Left renal cortex interstitium (tissue), 4 donors: ENCODE results near the gene BRD3OS. TPM values are rescaled to one million over a fixed set of nuclear protein-coding genes. Genes with fewer than 3 reads are reported as not detected.

Experiments used
- DNase-seq, 4 donors: peaks; one replicate each; pipeline ENCODE4 v3.0.0-alpha.2; 2013; ENCODE audit warnings: low read depth in 4 of 4, low spot score in 2 of 4, missing footprints in 1 of 4
- polyA plus RNA-seq, 4 donors: library from polyadenylated mRNA; unstranded; fragments of 120-200 nt; gene quantifications; one replicate each; pipeline ENCODE4 v1.2.1, GENCODE V29; 2013; ENCODE audit not compliant: insufficient read length in 4 of 4

Gene BRD3OS
- polyA plus RNA-seq, 4 donors = 21.6 to 26.1 (median 22.7) TPM

DNA sequence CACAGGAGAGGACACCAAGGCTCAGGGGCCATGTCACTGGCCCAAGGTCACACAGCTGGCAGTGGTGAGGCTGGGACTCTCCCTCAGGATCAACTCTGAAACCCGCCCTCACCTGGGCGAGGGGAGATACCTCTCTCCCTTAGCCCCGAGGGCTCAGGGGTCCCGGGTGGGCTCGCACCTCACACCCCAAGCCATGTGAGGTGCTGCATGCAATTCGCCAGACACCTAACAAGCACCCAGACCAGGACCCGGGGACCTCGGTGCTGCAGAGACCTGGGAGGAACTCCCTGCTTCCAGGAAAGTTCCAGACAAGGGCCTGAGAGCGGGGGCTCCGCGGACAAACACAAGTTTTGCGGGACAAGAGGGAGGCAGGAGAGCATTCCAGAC lies 23.3 kb downstream of the BRD3OS start:
- no peak for DNase-seq

DNA sequence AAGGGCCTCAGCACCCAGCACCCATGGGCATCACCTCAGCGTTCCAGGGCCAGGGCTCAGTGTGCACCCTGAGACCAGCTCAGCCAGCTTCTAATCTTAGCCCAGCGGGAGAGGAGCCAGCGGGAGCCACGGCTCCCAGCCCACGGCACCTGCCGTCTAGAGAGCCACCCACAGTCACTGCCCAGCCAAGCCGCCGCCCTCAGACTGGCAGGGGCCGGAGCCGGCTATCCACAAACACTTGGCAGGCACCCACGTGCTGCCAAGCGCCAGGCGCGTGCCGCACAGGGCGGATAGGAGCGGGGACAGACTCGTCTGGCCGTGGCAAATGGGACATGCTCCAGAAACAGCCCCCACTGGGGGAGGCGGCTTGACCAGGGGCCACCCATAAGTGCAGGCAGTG lies 24.0 kb downstream of the BRD3OS start:
- DNase-seq = no peak

DNA sequence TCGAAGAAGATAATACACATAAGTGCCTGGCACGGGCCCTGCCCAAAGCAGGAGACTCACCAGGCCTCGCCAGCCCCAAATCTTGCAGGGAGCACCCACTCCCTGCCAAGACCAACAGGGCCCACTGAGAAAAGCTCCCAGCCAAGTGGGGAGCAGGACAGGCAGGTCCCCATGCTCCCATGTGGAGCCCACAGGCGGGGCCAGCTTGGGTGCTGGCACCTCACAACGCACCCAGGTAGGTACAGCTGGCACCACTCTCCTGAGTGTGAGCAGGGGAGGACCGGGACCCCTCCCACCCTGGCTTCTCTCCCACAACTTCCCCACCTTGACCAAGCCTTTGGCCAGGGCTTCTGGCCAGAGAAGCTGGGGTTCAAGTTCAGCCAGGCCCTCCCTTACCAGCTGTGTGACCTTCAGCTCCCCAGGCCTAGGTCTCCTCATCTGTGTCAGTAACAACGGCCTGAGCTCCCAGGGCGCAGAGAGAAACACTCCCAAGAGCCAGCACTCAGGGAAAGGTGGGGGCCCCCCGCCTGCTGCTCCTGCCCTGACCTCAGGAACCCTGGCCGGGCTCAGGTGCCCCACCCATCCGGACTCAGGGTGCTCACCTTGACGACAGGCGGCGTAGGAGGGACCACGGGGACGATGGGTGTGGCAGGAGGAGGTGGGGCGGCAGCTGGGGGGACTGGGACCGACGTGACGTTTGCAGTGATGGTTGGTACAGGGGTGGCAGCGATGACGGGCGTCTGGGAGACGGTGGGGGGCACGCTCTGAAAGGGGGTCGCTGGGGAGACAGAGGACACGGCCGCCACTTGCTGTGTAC lies 24.7 kb downstream of the BRD3OS start:
- DNase-seq = no peak

DNA sequence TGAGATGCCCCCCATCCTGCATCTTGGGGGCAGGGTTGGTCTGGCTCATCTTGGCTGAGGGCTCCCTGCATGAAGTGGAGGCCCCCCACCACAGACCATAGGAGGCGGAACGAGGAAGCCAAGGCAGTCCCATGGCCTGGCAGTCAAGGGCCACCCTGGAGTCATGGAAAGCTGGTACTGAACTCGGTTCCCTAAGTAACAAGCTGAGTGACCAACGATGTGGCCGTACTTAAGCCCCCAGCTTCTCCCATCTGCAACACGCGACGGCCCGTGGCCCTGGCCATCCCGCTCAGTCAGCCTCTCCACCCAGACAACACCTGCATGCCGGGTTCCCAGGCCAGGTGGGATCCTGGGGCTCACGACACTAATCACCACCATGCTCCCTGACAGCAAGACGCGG lies 25.4 kb downstream of the BRD3OS start:
- no peak for DNase-seq

DNA sequence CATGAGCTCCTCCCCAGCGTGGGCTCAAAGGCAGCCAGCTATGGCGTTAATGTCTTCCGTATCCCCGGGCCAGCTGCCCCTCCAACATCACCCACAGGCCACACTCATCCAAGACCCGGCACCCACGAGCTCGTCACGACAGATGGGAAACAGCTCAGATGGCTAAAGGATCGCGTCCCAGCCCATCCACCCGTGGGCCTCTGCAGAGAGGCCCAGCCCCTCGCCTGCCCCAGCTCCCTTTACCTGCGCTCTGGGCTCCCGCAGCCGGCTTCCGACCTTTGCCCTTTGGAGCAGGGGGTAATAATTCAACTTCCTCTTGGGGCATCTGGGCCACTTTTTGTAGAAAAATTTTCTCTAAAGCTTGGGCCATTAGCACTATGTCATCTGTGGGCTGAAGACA lies 26.0 kb downstream of the BRD3OS start:
- DNase-seq = no peak

DNA sequence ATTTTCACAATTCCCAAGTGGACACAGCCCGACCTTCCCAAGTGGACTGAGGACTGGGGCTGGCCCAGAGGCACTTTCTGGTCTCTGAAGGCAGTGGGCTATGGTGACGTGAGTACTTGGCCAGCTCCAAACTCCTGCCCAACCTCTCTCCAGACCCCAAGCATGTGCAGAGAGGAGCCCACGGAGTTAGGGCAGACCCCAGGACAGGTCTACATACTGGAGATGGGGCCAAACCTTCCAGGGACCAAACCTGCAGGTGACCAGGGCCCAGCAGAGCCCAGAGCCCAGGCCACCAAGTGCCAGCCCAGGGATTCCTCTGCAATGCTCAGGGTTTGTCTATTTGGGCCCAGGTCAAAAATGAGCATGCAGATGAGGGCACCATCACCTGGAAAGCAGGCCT lies 27.2 kb downstream of the BRD3OS start:
- DNase-seq = no peak

DNA sequence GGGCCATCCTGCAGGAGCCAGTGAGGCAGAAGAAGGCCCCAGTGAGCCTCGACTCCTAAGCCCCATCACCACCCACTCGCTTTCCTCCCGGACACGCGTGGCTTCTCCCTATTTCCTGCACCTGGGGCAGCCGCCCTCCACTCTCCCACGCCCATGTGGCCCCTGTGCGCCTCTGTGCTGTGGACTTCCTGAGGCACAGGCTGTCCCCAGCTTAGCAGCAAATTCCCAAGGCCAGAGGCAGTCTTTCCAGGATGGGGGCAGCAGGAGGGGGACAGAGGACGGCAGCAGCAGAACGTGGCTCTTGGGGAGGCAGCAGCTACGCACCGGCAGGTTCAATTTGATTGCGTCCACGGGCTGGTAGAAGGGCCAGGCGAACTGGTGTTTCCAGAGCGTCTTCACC lies 27.7 kb downstream of the BRD3OS start:
- no peak for DNase-seq

DNA sequence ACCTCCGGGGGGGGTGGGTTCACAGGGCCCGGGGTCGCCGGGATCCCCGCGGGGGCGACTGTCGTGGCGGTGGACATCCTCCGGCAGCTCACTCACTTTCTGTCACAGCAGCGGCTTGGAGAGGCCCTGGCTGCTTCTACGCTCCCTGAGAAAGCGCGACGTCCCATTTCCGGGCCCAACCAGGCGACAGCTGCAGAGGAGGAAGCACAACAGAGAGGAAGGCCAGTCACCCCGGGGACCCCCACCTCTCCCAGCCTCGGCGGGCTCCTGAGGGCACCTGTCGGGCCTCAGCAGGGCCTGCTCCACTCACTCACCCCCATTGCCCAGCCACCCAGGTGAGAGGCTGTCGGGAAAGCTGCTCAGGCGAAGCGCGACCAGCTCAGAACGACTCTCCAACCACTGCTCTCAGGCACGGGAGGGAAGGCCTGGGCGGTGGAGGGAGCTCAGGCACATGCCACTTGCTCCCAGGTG lies 28.2 kb downstream of the BRD3OS start:
- DNase-seq = no peak

DNA sequence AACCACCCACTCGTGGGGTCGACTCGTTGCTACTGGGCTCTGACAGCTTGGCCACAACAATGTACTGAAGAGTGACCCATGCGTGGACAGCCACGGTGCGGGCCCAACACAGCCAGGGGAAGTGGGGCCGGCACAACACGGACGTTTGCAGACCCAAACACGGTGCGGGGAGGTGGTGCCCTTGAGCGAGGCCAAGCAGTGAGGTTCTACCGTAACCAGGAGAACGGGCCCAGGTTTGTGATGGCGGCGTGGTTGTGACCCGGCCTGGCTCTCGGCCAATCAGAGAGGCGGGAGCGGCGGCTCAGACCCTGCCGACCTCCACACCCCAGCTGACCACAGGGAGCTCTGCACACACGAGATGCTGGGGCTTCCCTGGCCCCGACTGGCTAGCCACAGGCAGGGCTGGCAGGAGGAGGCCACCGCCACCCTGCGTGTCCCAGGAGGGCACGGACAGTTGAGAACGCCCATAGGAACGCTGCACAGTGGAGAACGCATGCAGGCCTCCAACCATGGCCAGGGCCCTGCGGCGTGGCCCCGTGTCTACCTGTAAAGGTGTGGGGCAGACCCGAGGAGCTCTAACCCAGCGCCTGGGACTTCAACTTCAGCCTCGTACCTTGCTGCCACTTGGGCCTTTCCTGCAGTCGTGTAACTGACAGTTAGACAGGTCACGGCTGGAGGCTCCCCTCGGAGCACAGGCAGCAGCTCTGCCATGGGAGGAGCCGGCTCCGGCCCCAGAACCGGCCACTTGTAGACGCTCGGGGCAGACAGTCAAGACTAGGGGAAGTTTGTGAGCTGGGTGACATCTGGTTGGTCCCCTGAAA lies 28.9 kb downstream of the BRD3OS start:
- DNase-seq = no peak

DNA sequence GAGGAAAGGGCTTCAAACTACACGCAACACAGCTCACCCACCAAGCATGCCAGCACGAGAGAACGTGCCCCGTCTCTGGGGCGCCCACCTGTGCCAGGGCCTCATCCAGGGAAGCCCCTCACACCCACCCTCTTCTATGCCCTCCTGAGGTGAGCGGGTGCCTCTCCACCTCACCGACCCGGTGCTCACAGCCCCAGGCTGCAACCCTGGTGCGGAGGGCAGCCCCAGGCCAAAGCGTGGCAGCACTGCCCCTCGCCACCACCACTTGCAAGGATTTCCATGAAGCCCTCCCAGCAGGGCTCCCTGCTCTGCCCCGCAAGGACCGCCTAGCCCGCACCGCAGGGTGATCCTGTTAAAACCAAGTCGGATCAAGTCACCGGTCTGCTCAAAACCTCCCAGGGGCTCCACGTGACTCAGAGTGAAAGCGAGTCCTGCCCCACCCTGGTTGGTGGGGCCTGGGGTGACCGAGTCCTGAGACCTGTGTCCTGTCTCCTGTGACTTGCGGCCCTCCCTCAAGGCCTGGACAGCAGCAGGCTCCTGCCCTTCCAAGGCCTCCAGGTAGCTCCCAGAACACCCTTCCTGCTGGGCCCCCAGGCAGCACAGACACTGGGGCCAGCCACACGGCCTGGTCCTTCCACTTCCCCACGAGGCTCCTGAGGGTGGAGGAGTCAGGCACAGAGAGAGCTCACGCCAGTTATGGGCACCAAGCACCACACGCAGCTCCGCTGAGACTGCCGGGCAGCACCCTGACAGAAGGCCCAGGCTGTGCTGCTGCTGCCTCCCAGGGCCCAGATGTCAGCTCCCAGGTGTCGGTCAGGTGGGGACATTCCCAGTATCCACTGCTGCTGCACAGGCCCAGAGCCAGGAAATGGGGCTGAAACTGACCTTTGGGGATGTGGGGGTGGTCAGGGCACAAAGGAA lies 29.9 kb downstream of the BRD3OS start:
- DNase-seq = no peak

DNA sequence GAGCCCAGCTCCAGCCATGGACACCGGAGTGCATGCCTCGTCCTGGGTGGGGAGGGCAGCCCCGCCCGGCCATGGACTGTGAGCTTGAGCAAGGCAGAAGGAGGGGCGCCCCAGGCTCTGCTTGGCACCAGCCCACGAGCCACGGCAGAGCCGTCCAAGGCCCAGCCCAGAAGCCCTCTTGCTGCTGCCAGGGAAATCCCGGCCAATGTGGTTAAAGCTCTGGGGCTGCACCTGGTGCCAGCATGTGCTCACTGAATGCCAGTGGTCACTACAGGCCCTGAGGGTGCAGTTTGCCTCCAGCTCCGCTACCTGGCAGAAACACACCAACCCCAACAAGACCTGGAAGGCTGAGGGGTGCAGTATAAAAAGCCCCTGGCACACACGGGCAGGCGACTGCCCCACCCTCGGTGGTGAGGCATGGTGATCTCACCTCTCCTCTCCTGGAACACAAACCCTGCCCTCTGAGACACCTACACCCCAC lies 30.7 kb downstream of the BRD3OS start:
- no peak for DNase-seq

DNA sequence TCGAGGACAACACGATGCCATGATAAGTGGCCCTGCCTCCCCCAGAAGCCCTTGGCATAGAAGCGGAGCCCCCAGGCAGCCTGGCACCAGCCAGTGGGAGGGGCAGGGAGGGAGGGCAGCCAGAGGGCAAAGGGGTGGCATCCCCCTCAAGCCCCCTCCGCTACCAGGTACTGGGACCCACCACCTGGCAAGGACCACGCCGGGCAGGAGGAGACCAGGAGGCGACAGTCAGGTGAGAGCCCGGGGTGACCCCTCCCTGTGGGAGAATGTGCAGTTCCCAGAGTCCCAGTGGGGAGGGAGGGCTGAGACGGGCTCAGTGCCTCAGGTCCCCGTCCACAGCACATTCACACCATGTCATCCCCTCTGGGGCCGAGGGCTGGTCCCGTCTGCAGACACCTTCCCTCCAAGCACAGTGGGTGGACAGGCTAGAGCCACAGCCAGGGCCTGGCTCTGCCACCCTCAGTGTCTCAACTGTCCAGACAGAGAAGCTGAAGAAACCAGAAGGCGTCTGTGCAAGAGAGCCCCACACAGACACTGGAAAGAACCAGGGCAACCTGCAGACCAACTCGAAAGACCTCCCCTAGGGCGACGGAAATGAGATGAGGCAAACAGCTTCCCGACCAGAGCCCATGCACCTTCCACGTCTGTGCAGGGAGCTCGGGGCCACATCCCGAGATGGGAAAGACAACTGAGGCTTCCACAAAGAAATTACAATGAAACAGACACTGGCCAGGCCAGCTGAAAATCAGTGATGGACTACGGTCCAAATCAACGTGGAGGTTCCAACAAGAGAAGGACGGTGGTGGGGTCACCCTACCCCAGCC lies 31.4 kb downstream of the BRD3OS start:
- DNase-seq = no peak

DNA sequence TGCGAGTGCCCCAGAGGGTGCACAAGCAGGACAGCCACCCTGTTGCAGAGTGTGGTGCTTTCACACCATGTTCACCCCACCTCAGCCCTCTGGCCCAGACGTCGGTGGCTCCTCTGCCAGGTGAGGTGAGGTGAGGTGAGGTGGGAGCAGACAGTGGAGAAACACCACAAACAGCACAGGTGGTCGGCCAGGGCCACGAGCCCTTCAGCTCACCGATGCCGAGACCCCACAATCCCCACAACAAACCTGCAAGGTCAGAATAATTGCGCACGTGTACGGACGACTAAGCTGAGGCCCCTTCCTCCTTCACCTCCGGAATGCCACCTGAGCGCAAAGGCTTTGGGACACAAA lies 32.0 kb downstream of the BRD3OS start:
- no peak for DNase-seq

DNA sequence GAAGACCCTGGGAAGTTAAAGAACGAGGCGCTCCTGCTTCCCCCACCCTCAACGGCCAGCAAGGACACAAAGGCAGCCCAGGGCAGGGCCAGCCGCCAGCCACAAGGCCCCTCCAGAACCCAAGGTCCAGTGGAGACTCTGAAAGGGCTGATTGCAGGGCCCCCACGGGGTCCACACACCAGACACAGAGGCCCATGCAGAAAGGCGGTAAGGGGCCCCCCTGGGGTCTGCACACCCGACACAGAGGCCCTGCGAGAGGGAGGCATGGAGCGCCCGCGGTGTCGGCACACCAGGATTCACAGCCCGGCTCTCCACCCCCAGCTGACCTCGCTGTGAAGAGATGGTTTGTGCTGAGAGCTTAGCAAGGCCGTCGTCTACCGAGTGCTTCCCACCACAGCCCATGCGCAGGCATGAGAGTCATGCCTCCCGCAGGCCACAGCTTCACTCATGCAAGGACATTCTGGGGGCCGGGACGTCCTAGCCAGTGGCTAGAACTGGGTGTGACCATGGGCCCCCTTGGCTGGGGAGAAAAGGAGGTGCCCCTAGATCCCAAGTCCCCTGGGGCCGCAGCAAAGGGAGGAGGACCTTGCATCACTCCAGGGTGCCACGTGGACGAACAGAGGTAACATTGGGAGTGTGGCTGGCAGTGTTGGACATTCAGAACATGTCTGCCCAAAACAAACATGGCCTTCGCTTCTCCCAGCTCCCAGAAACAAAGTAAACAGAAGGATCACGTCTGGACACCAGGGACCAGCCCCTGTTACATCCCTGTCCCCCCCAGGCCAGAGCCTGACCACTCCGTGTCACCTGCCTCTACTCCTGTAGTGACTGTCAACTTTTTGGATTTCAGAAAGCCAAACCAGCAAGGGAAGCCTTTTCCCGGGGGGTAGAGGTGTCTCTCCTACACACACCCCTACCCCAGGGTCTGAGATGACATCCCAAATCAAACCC lies 32.7 kb downstream of the BRD3OS start:
- no peak for DNase-seq

DNA sequence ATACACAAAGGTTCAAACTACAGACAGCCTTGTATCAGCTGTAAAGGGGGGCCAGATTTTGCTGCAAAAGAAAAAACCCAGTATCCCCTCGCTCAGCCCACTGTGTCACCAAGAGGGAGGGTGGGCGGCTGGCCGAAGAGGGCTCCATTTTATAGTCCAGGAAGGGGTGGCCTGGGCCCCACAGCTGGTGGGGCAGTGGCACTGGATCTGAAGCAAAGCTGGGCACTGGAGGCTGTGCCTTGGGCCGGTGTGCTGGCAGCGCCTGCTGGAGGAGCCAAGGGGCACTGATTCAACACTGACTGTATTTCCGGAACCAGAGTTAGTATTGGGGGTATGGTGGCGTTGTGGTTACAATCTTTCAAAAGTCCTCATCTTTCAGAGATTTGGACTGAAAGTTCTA lies 33.4 kb downstream of the BRD3OS start:
- no peak for DNase-seq

DNA sequence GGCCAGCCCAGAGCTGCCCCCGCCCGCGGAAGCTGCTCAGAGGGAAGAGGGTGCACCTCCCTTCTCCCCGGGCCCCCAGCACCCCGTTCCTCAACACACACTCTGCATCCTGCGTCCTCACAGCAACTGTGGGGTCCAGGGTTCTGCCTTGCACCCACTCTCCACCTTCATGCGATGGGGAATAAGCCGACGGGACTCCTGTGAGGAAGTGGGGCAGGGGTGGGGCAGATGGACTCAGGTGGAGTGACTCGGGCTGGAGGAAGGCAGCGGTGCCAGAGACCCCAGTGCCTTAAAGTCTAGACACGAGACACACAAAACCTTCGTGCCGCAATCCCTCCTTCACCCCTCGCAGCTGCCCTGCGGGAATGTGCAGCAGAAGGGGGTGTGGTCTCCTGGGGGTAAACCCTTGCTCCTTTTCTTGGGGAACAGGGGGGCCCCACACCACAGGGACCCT lies 33.9 kb downstream of the BRD3OS start:
- DNase-seq = no peak

DNA sequence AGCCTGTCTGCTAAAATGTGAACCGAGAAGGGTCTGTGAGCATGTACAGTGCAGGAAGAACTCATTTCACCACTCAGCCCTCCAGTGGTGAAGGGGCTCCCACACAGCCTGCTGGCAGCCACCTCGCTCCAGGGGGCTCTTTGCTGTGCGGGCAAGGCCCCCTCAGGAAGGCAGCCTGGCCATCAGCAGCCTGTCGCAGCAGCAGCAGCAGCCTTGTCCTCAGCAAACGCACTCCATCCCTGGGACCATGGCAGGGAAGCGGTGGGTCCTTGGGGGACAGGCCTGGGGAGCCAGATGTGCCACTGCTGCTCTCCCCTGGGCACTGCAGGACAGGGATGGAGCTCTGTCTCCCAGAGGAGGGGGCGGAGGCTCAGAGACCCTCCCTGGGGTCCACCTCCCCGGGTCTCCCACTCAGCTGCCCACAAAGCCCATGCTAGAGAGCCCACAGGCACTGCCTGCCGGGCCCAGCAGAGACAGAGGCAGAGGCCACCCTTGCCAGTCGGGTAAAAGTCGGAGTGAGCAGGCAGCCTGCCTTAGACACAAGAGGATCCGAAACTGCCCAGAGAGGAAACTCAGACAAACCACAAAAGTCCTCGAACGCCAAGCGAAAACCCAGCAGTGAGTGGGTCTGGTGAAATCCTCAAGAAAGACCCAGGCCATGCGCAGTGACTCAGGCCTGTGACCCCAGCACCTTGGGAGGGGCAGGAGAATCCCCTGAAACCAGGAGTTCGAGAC lies 34.5 kb downstream of the BRD3OS start:
- no peak for DNase-seq

DNA sequence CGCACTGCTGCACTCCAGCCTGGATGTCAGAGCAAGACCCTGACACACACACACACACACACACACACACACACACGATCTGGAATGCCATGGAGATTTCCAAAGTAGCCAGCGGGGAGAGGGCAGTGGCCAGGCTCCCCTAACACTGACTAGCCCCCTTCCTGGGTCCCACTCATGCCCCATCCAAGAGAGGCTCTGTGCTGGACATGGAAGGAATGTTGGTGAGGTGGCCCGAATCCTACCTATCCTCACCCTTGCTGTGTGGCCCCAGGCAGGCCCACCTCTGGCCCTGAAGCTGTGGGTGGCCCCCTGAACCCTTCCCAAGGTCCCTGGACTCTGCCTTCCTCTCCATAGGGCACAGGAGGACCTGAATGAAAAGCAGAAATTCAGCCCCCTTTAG lies 35.3 kb downstream of the BRD3OS start:
- no peak for DNase-seq
